ENCODE data around the gene MRPS30.
"Not testable (repeated sequence)": the region's sequence is repeated elsewhere in the genome, so short reads cannot be mapped to it uniquely, and the experiment has no call there.

The MRPS30 gene

DNA sequence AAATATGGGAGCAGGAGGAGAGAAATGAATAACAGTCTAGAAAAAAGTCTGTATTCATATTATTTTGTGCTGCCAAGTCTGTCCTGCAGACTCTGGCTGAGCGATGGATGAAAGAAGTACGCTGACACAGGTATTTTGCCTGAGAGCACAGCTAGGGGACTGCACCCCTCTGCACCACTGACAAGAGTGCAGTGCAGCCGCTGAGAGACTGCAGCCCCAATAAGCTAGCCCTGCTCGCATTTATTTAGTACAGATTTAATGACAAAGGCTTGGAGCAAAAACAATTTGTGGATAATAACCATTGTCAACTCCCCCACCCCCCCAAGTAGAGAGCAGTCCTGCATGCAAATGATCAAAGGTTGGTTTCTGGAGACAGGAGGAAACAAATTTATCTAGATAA is 13.3 kb upstream of the MRPS30 start:
- Histone ChIP-seq H3K4me1 (no peaks in the 10 kb centered on the region), H3K36me3 (replicated peaks) (no peaks in the 10 kb centered on the region), H3K27me3 (ENCODE audit: low read depth) (no peaks in the 10 kb centered on the region), H3K9me3 (0 out of 2 replicates have a peak, but pooled peaks cover 5% of the 10 kb centered on the region), H3K4me3 (no peak overlapping the region)
- no peak for DNase-seq (ENCODE audit: low spot score in 2 of 2)
- in situ Hi-C loops (cut with MboI; ENCODE audit: low sequenced_read_pairs), result no loop called here

DNA sequence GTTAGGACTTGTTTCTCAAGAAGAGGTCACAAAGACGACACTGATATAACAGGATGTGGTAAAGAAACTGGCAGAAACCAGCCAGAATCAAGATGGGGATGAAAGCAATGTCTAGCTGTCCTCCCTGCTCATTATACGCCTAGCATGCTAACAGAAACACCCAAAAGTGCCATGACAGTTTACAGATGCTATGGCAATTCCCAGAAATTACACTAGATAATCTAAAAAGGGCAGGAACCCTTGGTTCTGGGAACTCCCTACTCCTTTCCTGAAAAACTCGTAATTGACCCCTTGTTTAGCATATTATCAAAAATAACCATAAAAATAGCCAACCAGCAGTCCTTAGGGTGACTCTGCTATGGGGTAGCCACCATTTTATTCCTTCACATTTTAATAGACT is 10.9 kb upstream of the MRPS30 start:
- no peak overlapping the region for H3K4me3 ChIP-seq
- peaks cover 2% of the 10 kb centered on the region; the same call in 1 of the 2 replicates for H3K27me3 ChIP-seq (ENCODE audit: low read depth)
- in situ Hi-C loops (cut with MboI; ENCODE audit: low sequenced_read_pairs), result no loop called here
- no peaks in the 10 kb centered on the region for H3K4me1 ChIP-seq
- H3K9me3 ChIP-seq, result 0 out of 2 replicates have a peak, but pooled peaks cover 5% of the 10 kb centered on the region
- DNase-seq (ENCODE audit: low spot score in 2 of 2), result no peak
- H3K36me3 ChIP-seq (replicated peaks), result no peaks in the 10 kb centered on the region

DNA sequence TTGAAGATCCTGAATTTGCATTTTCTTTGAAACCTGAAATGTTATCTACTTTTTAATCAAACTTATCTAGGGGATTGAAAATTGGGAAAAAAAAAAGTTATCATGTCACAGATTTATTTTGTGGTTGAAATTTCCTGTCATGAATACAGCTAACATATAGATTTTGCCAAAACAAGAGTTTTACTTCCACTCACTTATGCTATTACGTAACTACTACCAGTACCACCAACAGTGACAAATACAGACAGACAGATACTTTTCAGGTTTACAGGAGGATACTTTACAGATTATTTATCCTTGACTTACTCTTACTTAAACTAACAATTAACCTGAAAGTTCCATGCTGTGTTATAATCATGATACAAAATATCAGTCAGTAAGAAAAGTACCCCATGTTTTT is 6.8 kb upstream of the MRPS30 start:
- Histone ChIP-seq H3K27me3 (ENCODE audit: low read depth) (peaks cover 2% of the 10 kb centered on the region; the same call in 1 of the 2 replicates), H3K9me3 (no peaks in the 10 kb centered on the region), H3K4me3 (no peak overlapping the region), H3K4me1 (no peaks in the 10 kb centered on the region), H3K36me3 (replicated peaks) (no peaks in the 10 kb centered on the region)
- in situ Hi-C loops (cut with MboI; ENCODE audit: low sequenced_read_pairs), result no loop called here
- no peak for DNase-seq (ENCODE audit: low spot score in 2 of 2)

DNA sequence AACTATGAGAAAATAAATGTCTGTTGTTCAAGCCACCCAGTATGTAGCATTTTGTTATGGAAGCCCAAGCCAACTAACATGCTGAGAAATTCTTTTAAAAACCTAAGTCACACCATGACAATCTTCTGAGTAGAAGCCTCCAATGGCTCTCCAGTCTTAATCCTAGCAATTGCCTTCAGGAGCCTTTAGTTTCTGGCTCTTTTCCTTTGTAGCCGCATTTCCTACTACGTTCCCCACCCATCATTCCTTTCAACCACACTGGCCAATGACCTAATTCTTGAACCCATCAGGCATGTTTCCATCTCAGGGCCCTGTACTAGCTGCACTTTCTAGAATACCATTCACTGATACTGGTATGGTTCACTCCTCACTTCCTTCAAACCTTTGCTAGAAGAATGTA is 2.1 kb upstream of the MRPS30 start:
- no peak overlapping the region for H3K4me3 ChIP-seq
- peaks cover 8% of the 10 kb centered on the region for H3K36me3 ChIP-seq (replicated peaks)
- peaks cover 2% of the 10 kb centered on the region; the same call in 1 of the 2 replicates for H3K27me3 ChIP-seq (ENCODE audit: low read depth)
- no peaks in the 10 kb centered on the region for H3K9me3 ChIP-seq
- H3K4me1 ChIP-seq, result peaks cover 8% of the 10 kb centered on the region
- in situ Hi-C loops (cut with MboI; ENCODE audit: low sequenced_read_pairs), result no loop called here
- no peak for DNase-seq (ENCODE audit: low spot score in 2 of 2)

DNA sequence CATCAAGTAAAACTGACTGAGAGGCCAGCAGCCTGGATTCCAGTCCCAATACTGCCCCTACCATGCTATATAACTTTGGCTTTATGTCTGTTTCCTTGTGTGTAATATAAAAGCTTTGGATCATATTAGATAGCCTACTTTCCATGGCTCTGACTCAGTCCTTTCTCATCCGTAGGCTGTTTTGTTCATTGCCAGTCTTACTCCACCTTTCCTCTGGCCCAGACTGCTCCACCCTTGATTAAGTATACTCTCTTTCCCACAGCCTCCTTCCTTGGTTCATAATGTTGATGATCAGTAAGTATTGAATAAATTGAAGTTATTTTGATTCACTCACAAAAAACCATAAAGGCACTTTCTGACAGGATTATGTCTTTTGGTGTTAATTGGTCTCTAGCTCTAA is 1.5 kb upstream of the MRPS30 start:
- Histone ChIP-seq H3K9me3 (no peaks in the 10 kb centered on the region), H3K27me3 (ENCODE audit: low read depth) (no peaks in the 10 kb centered on the region; the same call in 1 of the 2 replicates), H3K36me3 (replicated peaks) (peaks cover 15% of the 10 kb centered on the region), H3K4me1 (peaks cover 12% of the 10 kb centered on the region), H3K4me3 (no peak overlapping the region)
- in situ Hi-C loops (cut with MboI; ENCODE audit: low sequenced_read_pairs), result no loop called here
- DNase-seq (ENCODE audit: low spot score in 2 of 2), result no peak

DNA sequence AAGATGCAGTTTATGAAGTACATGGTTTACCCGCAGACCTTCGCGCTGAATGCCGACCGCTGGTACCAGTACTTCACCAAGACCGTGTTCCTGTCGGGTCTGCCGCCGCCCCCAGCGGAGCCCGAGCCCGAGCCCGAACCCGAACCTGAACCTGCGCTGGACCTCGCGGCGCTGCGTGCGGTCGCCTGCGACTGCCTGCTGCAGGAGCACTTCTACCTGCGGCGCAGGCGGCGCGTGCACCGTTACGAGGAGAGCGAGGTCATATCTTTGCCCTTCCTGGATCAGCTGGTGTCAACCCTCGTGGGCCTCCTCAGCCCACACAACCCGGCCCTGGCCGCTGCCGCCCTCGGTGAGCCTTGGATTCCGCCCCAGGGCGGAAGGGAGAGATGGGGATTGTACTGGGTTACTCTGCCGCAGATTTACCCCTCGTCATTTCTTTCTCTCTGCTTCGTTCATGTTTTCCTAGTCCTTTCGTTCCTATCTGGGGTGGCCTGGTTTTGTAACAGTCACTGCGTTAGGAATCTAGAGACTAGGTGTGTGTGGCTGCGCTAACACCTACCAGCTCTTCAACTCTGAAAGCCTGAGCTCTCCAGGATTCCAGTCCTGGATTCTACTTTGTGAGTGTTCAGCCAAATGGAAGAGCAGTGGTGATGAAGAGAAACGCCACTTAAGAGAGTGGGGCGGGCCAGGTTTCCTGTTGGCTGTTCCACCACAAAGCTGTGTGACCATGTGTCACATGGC is 638 bp downstream of the MRPS30 start:
- Histone ChIP-seq H3K9me3 (no peaks in the 10 kb centered on the region), H3K4me3 (peak overlapping the region; percentile 94), H3K27me3 (ENCODE audit: low read depth) (no peaks in the 10 kb centered on the region), H3K36me3 (replicated peaks) (peaks cover 36% of the 10 kb centered on the region), H3K4me1 (peaks cover 12% of the 10 kb centered on the region)
- in situ Hi-C loops (cut with MboI; ENCODE audit: low sequenced_read_pairs), result no loop called here
- DNase-seq (ENCODE audit: low spot score in 2 of 2), result peak; percentile 54 to 62

DNA sequence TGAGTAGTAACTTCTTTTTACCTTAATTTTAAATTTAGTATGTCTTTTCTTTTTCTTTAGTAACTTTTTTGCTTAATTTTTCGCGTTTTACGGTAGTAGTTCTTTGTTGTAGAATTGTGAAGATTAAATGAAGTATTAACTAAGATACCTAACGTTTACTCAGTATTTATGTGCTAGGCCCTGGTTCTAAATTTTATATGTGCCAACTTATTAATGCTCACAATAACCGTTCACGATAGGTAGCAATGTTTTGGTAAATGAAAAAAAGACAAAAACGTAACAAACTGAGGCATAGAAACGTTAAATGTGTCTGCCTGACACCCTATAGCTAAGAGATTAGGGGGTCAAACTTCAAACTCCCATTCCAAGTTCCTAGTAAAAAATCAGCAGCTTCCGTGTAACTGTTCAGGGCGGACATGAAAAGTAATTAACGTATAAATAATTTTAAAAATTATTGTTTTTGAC is 1.2 kb downstream of the MRPS30 start:
- in situ Hi-C loops (cut with MboI; ENCODE audit: low sequenced_read_pairs), result no loop called here
- no peak for DNase-seq (ENCODE audit: low spot score in 2 of 2)
- peaks cover 42% of the 10 kb centered on the region for H3K36me3 ChIP-seq (replicated peaks)
- no peaks in the 10 kb centered on the region for H3K27me3 ChIP-seq (ENCODE audit: low read depth)
- H3K4me3 ChIP-seq, result peak overlapping the region; percentile 94
- H3K9me3 ChIP-seq, result no peaks in the 10 kb centered on the region
- peaks cover 12% of the 10 kb centered on the region for H3K4me1 ChIP-seq

DNA sequence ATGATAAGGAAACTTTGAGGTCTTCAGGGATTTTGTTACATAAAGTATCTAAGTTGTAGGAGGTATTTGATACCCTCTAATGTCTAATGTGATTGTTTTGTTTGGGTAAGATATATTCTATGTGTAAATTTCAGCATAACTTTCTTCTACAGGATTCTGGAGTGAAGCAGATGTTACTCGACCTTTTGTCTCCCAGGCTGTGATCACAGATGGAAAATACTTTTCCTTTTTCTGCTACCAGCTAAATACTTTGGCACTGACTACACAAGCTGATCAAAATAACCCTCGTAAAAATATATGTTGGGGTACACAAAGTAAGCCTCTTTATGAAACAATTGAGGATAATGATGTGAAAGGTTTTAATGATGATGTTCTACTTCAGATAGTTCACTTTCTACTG is 6.0 kb downstream of the MRPS30 start:
- Histone ChIP-seq H3K4me1 (peaks cover 12% of the 10 kb centered on the region), H3K9me3 (no peaks in the 10 kb centered on the region), H3K36me3 (replicated peaks) (peaks cover 81% of the 10 kb centered on the region), H3K4me3 (no peak overlapping the region), H3K27me3 (ENCODE audit: low read depth) (no peaks in the 10 kb centered on the region)
- no peak for DNase-seq (ENCODE audit: low spot score in 2 of 2)
- in situ Hi-C loops (cut with MboI; ENCODE audit: low sequenced_read_pairs), result no loop called here

DNA sequence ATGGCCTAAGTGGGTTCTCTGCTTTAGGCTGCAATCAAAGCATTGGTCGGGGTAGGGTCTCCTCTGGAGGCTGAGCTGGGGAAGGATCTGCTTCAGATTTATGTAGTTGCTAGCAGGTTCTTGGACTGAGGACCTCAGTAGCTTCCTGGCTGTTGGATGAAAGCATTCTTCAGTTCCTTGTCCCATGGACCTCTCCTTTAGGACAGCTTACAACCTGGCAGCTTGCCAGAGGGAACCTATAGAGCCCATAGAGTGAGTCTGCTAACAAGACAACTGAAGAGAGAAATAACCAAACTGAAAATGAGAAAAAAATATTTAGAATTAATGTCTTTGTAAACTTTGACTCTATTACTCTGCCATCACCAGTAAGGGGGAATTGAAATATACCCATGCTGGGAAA is 12.4 kb downstream of the MRPS30 start:
- Histone ChIP-seq H3K4me1 (peaks cover 13% of the 10 kb centered on the region), H3K36me3 (replicated peaks) (peaks cover 40% of the 10 kb centered on the region), H3K27me3 (ENCODE audit: low read depth) (no peaks in the 10 kb centered on the region), H3K9me3 (no peaks in the 10 kb centered on the region), H3K4me3 (no peak overlapping the region)
- peak in 1 of 2 experiments; percentile 17 for DNase-seq (ENCODE audit: low spot score in 2 of 2)
- in situ Hi-C loops (cut with MboI; ENCODE audit: low sequenced_read_pairs), result no loop called here

DNA sequence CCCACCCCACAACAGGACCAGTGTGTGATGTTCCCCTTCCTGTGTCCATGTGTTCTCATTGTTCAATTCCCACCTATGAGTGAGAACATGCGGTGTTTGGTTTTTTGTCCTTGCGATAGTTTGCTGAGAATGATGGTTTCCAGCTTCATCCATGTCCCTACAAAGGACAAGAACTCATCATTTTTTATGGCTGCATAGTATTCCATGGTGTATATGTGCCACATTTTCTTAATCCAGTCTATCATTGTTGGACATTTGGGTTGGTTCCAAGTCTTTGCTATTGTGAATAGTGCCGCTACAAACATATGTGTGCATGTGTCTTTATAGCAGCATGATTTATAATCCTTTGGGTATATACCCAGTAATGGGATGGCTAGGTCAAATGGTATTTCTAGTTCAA is 15.9 kb downstream of the MRPS30 start:
- H3K4me3 ChIP-seq; H3K9me3 ChIP-seq; H3K27me3 ChIP-seq (ENCODE audit: low read depth); DNase-seq (ENCODE audit: low spot score in 2 of 2); in situ Hi-C loops (cut with MboI; ENCODE audit: low sequenced_read_pairs): not testable (repeated sequence)
- Histone ChIP-seq H3K4me1 (peaks cover 13% of the 10 kb centered on the region), H3K36me3 (replicated peaks) (peaks cover 16% of the 10 kb centered on the region)

DNA sequence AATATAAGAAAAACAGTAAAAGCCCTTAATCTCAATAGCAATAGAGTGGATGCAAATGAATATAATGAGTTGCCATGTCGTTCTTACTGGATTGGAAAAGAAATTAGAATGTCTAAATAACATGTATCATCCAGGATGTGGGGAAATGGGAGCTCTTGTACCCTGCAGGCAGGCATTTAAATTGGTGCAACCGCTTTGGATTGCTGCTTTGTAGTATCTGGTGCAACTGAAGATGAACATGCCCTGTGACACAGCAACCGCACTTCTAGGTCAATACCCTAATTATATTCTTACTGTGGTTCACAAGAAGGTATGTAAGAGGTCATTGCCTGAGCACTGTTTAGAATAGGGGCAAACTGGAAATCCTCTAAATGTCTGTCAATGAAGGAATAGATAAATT is 18.9 kb downstream of the MRPS30 start:
- Histone ChIP-seq H3K4me1 (peaks cover under 1% of the 10 kb centered on the region; the same call in 1 of the 2 replicates), H3K9me3 (no peaks in the 10 kb centered on the region), H3K27me3 (ENCODE audit: low read depth) (no peaks in the 10 kb centered on the region), H3K36me3 (replicated peaks) (peaks cover 12% of the 10 kb centered on the region), H3K4me3 (no peak overlapping the region)
- no peak for DNase-seq (ENCODE audit: low spot score in 2 of 2)
- in situ Hi-C loops (cut with MboI; ENCODE audit: low sequenced_read_pairs), result no loop called here

DNA sequence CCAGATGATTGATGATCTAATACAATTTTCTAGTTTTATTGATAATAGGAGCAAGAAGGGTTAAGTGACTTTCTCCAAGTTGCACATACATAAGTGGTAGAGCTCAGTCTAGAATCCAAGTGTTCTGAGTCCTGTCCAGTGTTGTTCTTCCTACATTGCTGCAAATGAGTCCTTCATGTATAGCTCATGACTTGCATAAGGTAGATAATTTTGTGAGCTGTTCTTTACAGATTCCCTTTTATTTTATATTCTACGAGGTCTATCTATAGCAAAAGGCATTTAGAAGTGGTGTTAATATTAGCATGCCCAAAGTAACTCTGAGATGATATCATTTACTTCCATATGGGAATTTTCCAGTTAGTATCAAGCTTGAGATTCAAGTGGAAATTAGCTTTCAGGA is 20.0 kb downstream of the MRPS30 start:
- in situ Hi-C loops (cut with MboI; ENCODE audit: low sequenced_read_pairs), result no loop called here
- no peak for DNase-seq (ENCODE audit: low spot score in 2 of 2)
- peaks cover 11% of the 10 kb centered on the region for H3K36me3 ChIP-seq (replicated peaks)
- H3K9me3 ChIP-seq, result no peaks in the 10 kb centered on the region
- H3K27me3 ChIP-seq (ENCODE audit: low read depth), result no peaks in the 10 kb centered on the region
- no peaks in the 10 kb centered on the region for H3K4me1 ChIP-seq
- no peak overlapping the region for H3K4me3 ChIP-seq

DNA sequence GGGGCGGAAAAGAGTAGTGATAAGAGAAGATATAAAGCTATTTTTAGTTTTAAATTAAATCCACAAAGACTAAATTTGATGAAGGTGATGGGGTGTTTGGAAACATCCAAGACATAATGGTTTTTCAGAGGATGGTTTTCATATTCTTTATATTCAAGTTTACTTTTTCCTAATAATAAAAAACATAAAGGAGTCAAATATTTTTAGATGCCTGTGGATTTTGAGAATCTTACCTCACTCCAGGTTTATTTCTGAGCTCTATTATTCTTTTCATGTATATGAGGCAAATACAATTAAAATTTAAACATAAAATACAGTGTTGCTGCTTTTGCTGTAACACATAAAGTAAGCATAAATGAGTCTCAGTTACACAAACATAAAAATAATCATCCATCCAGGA is 22.2 kb downstream of the MRPS30 start:
- DNase-seq (ENCODE audit: low spot score in 2 of 2), result no peak
- peaks cover 5% of the 10 kb centered on the region; the same call in 1 of the 2 replicates for H3K36me3 ChIP-seq (replicated peaks)
- no peak overlapping the region for H3K4me3 ChIP-seq
- in situ Hi-C loops (cut with MboI; ENCODE audit: low sequenced_read_pairs), result no loop called here
- H3K9me3 ChIP-seq, result no peaks in the 10 kb centered on the region
- H3K27me3 ChIP-seq (ENCODE audit: low read depth), result no peaks in the 10 kb centered on the region
- H3K4me1 ChIP-seq, result no peaks in the 10 kb centered on the region

DNA sequence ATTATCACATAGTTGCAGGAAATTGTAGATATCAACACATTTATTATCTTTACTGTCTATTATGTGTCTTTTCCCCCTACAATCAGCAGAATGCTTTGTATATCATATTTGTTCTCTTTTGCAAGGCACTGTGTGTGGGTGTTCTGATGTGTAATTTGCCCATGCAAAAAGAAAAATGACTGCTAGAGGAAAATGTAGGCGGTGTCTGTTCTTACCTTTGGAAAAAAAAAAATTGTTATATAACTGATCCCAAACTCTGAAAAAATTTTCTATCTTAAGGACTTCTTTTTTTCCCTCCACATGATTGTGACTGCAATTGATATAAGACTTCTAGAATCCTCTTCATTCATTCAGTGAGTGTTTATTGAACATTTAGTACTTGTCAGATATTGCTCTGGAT is 24.5 kb downstream of the MRPS30 start:
- no peak for DNase-seq (ENCODE audit: low spot score in 2 of 2)
- 0 out of 2 replicates have a peak, but pooled peaks cover 2% of the 10 kb centered on the region for H3K36me3 ChIP-seq (replicated peaks)
- H3K4me1 ChIP-seq, result no peaks in the 10 kb centered on the region
- no peaks in the 10 kb centered on the region for H3K9me3 ChIP-seq
- H3K27me3 ChIP-seq (ENCODE audit: low read depth), result no peaks in the 10 kb centered on the region
- in situ Hi-C loops (cut with MboI; ENCODE audit: low sequenced_read_pairs), result no loop called here
- no peak overlapping the region for H3K4me3 ChIP-seq

Measured in HAP-1 (cell line).